Activated T-cell treated with anti-CD3 and anti-CD28 coated beads for 1 hour (primary cell): ENCODE results near the gene KRT81.
"Not testable (repeated sequence)": the region's sequence is repeated elsewhere in the genome, so short reads cannot be mapped to it uniquely, and the experiment has no call there.

Experiments used
- DNase-seq: peaks from one replicate; pipeline ENCODE4 v3.0.0-alpha.2; 2020; ENCODE audit warnings: low read depth

KRT81 gene

DNA sequence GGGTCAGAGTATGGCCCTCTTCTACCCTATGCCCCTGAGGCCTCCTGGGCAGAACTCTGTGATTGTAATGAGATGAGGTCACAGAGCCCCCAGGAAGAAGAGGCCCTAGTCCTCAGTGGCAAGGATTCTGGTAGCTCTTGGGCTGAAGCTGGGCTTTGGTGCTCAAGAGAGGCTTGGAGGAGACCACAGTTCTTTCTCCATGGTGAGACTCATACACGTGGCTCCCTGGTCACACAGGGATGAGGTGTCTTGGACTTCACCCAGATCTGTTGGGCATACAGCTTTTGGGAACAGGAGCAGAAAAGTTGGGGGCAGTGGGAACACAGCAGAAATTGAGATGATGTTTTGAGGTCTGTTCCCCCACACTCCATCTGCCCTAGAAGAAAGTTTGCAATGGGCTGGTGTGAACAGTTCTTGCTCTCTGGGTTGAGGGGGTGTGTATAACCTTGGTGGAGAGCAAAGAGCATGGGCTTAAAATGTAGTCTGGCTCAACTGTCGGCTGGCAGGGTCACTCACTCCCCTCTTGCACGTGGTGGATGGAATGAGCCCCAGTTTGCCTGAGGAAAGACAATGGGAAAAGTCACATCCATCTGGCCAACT, 16.7 kb downstream of the KRT81 start, which contains the start of gene KRT86:
TSS of gene KRT86 (plus strand) at position 125 of the 600 bp plus-strand sequence. CDS start 27,272 bp downstream, outside the sequence.
- DNase-seq = no peak

DNA sequence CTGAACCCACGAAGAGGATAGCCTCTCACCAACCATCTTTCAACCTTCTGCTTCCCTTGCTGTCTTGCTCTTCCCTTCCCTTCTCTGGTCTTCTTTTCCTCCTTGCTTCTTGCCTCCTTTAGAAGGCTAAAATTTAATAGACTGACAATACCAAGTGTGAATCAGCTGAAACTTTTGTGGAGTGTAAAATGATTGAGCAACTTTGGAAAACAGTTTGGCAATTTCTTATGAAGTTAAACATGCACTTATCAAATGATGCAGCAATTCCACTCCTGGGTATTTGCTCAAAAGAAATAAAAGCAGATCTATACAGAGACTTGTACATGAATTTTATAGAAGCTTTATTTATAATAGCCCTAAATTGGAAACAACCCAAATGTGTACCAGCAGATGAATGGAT, 20.2 kb downstream of the KRT81 start:
- DNase-seq = no peak

DNA sequence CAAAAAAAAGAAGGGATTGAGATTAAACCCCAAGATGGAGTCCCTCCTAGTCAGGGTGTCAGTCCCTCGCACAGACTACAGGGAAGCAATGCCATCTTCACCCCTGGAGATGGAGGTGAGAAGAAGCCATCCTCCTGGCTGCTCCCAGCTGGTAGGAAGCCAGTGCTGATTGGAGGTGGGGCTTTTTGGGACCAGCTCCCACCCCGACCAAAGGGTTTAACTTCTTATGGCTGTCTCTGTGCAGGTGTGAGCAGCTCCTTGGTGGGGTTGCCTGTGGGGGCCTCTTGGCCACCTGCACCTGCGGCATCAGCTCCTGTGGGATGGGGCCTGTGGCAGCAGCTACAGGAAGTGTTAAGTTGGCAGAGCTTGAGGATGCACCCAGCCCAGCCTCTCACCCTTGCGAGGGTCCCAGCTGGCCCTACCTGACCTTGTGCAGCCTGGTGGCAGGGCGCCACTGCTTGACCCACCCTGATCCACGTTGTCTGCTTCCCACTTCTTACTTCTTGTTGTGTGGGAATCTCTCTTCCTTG, 20.7 kb downstream of the KRT81 start:
- no peak for DNase-seq

DNA sequence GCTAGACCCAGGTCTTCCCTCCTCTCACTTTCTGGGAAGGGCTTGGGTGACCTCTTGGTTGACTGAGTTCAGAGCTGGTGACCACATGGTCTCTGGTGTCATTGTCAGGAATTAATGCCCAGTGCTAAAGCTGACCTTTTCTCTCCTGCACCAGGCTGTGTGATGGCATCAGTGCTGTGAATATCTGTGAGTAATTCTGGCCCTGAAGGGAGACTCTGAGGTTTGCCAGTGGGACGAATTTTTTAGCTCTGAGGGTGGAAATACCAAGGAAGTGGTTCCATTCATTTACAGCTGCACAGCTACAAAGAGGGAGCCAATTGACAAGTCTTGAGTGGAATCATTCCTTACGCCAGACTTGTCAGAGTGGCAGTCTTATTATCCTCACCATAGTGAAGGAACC, 23.1 kb downstream of the KRT81 start:
- DNase-seq = no peak

DNA sequence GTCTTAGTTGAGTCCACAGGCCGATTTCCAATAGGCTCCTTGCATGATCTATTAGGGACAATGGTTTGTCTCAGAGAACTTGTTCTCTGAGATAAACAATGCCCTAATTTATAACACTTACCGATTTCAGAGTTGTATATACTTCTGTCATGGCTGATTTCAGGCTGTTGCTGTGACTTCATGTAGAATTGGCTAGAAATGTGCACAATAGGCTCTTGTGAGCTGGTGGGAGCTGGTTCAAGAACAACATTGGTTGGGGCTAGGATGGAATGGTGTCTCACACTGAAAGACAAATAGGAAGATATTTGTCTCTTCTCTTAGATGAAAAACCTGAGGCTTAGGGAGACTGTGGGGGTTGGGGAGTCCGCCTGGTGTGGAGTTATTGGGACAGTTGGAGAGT, 23.6 kb downstream of the KRT81 start:
- DNase-seq = no peak

DNA sequence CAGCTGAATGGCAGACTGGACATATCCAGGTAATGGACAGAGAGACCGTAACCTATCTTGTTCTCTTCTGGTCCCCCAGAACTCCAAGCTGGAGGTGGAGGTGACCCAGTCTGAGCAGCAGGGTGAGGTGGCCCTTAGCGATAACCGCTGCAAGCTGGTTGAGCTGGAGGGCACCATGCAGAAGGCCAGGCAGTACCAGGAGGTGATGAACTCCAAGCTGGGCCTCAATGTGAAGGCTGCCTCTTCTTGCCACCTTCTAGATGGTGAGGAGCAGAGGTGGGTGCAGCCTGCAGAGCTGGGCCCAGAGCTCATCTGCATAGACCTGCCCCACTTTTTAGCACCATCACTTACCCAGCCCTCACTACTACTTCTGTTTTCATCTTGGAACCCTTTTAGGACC, 24.1 kb downstream of the KRT81 start:
- no peak for DNase-seq

DNA sequence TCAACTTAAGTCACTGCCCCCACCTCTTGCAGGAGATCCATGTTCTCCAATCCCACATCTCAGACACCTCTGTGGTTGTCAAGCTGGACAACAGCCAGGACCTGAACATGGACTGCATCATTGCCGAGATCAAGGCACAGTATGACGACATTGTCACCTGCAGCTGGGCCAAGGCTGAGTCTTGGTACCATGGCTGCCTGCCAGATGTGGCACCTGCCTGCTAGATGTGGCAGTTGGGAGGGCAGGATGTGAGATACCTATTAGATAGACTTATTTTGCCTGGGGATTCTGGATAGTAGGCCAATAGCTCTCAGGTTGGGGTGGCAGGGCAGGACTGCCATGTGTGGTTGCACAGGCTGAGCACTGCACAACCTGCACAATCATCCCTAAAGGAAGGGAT, 24.8 kb downstream of the KRT81 start:
- DNase-seq = no peak

DNA sequence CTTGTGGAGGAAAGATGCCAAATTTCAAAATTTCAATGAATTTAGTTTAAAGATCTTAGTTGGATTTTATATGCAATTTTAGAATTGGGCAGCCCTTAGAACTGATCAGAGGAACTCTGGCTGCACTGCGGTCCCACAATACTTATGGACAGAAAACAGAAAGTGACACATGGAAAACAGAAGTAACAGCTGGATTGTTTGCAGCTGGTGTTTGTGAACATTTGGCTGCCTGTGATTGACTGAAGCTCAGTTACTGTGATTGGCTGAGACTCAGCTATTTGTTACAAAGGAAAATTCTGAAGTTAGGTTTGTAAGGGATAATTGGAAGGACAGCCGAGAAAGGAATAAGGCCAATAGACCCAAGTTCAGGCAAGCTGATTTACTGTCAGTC, 26.9 kb downstream of the KRT81 start:
- DNase-seq = no peak

DNA sequence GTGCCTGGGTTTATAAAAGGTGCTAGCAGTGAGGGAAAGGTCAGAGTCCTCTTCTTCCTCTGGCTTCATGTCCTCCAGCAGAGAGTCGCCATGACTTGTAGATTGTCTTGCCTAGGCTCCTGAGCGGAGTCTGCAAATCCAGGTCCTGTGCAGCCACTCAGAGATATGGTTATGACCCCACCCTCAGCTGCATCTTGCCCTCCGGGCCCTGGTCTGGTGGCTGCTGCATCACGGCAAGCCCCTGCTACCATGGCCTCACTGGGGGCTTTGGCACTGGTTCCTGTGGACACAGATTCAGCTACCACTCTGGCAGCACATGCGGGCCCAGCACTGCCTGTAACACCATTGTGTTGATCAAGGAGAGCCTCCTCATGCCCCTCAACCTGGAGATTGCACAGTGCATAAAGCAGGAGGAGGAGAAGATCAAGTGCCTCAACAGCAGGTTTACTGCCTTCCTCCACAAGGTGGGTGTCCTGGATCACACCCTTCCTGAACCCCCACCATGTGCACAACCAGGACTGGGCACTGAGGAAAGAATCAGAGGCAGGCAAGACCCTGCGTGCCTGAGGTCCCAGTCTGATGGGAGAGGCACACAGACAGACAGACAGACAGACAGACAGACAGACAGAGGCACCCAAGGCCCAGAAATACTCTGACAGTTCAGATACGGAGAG, 27.4 kb downstream of the KRT81 start:
- no peak for DNase-seq

DNA sequence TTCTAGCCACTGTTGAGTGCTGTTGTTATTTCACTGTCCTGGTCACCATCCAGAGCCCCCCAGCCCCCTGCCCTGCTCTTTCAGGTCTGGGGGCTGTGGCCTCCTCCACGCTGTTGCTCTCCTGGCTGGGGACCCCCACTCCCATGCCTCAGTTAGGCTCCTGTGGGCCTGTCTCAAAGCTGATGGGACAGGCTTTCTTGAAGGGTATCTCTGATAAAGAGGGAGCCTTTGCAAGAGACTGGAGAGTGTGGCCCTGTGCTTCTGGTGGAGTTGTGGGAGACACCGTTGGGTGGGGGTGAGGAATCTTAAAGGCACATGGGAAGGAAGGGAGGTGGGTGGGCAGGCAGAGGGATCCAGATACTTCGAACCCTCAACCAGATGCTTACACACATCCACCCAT, 29.0 kb downstream of the KRT81 start:
- DNase-seq = no peak

DNA sequence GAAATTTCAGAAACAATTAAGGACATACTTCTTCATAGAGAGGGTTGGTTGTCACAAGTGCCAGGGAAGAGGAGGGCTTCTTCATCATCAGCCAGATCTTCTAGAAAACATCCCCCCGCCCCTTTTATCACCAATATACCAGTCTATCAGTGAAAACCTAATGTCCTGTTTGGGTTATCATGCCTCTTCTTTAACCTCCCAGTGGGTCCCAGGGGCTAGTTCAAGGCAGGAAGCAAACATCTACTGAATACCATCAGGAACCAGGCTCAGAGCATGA, 30.2 kb downstream of the KRT81 start:
- no peak for DNase-seq

DNA sequence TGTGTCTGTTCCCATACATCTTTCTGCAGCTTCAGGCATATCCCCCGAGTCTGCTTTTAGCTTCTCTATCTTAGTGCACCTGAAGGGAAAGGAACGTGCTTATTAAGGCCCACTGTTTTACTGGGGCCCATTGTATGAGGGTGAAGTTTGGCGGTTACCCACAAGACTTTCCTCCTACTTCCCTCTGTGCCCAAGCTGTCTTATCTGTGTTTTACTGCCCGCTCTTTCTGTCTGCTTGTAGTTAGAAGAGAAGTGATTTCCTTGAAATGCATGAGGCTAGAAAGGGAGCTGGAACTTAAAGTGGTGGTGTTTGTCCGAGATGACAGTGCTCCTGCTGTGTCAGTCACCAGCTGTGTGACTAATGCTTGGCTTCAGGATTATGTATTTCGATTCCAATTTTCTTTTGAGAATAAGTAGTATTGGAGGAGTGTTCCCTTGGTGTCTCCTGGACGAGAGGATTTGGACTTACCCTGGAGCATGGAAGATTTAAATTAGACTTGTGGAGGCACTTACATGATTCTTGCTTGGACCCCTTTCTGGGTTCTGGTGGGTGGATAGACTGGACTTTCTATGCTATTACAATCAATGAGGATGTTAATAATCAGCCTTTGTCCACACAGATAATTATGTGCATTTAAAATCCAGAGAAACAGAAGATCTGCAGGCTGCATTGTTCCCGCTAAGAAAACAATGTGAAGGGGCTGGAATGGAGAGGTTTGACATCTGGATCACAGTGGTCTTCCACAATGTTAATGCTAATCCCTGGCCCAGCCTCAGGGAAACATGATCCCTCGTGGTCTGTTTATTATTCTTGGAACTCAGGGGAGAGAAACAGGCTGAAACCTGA, 30.8 kb downstream of the KRT81 start:
- no peak for DNase-seq

DNA sequence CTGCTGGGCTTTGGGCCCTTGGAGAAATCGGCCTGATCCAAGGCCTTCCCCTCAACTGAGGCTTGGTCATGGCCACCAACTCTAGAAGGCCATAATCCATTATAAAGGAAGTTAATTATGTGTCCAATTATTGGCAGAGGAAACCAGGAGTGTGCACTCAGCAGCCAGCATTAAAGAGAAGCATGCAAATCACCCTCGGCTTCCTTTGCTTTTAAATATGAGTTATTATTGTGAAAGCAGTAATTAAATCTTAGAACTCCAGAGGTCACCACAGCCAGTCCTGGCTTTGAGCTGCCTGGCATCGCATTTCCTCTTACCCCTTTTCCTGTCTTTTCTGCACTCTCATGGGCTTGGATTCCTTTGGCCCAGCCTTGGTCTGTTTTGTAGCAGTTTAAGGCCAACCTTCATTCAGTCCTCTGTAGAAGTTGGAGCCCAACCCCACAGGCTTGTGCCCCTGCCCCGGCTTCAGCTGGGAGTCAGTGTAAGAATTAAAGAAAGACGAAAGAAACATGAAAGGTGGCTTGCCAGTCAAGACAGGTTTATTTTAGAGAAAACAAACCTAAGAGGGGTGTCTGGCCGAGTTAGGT, 31.6 kb downstream of the KRT81 start:
- DNase-seq = no peak

DNA sequence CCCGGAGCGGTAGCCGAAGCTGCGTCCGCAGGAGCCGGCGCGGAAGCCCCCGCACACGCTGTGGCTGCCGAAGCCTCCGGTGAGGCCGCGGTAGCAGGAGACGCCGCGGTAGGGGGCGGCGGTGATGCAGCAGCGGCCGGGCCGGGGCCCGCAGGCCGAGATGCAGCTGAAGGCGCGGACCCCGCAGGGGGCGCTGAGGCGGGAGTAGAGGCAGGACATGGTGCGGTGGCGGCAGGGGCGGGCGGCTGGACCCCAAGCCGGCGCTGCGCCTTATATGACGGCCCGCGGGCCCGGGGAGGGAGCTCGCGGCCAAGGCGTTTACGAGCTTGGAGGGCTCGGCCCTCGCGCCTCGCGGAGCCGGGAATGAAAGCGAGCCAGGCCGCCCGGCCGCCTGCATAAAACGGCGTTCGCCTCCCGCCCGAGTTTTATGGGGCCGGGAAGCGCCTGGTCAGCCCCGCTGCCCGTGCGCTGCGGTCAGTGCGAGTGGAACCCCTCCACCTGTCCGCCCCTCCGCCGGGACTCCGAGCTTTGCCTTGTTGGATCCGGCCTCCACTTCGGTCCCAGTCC, 32.9 kb downstream of the KRT81 start:
- DNase-seq = no peak

DNA sequence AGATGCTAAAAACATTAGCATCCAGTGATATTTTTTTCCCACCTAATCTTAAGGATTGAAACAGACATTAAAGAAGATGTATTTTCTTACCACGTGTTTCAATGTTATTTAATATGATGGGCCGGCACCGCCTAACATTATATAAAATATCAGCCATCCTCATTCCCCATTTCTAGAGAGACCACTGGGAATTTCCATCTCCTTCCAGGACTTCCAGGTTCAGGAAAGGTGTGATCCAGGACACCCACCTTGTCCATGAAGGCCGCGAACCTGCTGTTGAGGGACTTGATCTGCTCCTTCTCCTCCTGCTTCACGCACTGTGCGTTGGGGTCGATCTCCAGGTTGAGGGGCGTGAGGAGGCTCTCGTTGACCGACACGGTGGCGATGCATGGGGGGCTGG, 33.4 kb downstream of the KRT81 start:
- DNase-seq = not testable (repeated sequence)

DNA sequence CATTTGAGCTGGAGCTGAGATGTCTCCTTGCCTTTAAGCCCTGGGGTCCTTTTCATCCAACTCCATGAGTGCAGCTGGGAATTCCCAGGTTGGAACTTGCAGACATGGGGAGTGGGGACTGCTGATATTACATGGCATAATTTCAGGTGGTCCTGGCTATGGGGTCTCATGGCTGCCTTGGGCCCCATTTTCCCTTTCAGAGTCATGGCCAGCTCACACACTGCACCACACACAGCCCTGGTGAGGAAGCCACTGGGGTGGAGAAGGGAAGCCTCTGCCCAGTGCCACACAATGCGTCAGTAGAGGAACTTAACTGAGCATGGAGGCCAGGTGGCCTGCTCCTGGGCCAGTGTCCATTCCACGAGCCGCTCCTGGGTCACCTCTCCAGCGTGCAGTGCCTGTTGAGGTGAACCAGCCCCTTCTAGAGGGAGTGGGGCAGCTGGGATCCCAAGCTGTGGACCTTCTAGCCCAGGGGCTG, 34.2 kb downstream of the KRT81 start:
- no peak for DNase-seq

DNA sequence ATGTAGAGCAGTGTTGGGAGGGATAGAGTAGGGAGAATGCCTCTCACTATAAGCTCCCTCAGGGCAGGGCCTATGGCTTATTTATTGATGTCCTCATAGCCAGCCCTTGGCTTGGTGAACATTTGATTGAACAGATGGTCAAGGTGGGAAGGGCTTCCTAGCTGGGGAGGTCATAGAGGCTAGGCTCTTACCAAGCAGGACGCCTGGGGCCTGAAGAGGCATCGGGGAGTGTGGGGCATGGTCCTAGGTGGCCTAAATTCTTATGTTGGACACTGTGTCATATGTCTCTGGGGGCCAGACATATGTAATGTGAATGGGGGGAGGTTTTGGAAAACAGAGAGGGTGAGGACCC, 34.8 kb downstream of the KRT81 start:
- DNase-seq = no peak

DNA sequence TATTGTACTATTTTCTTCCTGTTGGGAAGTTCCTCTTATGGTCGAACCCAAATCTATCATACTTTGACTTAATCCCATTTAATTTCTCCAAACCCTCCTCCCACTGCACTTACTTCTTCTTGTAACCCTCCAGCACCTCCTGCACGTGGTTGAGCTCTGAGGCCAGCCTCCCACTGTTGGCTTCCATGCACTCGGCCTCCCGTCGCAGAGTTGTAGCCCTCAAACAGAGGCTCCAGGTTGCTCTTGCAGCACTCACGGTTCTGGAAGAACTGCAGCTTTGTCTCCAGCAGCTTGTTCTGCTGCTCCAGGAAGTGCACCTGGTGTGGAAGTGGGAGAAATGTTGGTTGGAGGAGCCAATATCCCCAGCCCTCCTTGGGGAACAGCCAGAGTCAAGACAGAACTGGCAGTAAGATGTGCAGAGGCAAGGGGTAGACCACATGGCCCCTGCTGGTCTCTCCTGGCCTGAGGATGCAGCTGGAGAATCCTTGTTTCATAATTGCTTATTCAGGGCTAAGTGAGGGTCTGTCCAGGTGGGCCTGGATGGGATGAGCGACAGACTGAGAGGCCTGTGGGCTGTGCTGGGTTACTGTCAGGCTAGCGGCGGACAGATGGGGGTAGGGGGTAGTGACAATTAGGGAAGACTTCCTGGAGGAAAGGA, 35.3 kb downstream of the KRT81 start:
- no peak for DNase-seq

DNA sequence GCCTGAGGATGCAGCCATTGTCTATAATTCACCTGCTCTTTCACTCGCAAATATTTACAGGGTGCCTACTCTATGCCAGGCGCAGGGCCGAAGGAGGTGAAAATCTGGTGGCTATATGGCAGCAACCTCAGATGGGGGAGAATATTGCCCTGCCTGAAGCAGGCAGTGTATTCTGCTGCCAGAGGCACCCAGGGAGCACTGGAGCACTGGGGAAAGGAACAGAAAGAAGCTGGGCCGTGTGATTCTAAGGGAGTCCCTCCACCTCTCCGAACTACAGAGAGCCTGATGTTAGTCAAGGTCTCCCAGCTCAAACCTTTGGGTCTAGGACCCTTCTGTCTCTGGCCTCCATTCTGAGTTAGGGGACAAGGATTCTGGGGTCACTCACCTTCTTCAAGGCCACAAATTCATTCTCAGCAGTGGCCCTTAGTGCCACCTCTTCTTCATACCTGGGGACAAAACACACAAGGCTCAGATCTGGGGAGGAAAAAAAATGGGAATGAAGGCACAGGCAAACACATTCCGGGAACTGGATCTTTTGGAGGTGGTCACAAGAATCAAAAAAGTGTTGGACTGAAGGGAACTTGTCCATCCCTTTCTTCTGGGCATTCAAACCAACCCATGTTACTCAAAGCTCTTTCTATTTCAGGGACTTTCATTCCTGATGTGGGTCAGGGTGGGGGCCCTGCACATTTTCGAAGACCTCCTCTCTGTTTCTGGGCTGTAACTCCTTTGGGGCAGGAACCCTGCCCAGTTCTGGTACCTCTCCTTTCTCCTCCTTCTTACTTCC, 36.2 kb downstream of the KRT81 start:
- DNase-seq = no peak

DNA sequence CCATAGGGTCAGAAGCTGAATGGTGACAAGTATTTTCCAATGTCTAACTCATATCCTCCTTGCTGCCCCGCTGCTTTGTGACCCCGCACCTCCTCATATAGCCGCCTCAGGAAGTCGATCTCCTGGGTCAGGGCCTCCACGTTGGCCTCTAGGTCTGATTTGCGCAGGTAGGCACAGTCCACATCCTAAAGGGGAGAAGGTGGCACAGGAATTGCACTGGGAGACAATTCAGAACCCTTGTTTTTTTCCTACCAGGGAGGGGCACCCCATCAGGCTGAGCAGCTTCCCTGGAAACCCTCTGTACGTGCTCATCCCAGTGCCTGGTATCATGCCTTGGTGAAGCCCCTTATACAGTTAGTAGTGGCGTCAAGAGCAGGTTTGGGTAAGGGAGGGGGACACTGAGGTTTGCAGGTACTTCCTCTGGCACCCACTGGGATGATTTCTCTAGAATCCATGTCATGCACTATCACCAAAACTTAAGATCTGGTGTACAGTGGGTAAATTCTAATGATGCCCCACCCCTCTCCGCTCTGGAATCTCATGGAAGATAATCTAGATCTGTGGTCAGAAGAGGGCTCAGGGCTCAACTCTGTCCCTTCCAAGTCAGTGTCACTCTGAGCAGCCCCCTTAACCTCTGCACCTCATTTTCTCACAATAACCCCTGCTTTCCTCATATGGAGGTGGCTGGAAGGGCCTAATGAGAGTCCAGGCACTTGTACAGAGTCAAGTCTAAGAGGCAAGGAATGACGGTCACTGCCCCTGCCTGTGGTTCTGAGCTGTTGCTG, 37.0 kb downstream of the KRT81 start:
- no peak for DNase-seq
